ENCODE results near the gene FSTL4.

GRCh38 chr5:133296624-133297023, 315.7 kb downstream of the FSTL4 start:
- TF ChIP-seq CTCF (IDR thresholded peaks at IDR 0.05) (no peak), POLR2A (IDR thresholded peaks at IDR 0.05) (no peak), POLR2AphosphoS5 (IDR thresholded peaks at IDR 0.05) (no peak), EP300 (IDR thresholded peaks at IDR 0.05) (no peak)

Data from upper lobe of left lung (tissue), 4 donors.